Mucosa of descending colon (tissue), 3 donors: ENCODE measurements around the gene CERS6. TPM values are rescaled to one million over a fixed set of nuclear protein-coding genes. Genes with fewer than 3 reads are reported as not detected.
"Not testable (repeated sequence)": the region's sequence is repeated elsewhere in the genome, so short reads cannot be mapped to it uniquely, and the experiment has no call there.

Experiments
- ATAC-seq: fragments of 200-7000 bp; cut with Tn5 transposase; one replicate; pipeline ENCODE4 v1.9.1; 2020; ENCODE audit warnings: mild to moderate bottlenecking, moderate library complexity
- DNase-seq, 3 donors: peaks; one replicate each; pipeline ENCODE4 v3.0.0-alpha.2; 2020
- H3K36me3 ChIP-seq: fragments of 200-600 bp; one replicate; pipeline ENCODE4 v1.8.0; 2021; ENCODE audit warnings: low read depth, mild to moderate bottlenecking
- H3K4me1 ChIP-seq: fragments of 200-600 bp; one replicate; pipeline ENCODE4 v1.8.0; 2021; ENCODE audit warnings: low read depth, mild to moderate bottlenecking
- H3K4me3 ChIP-seq: fragments of 200-600 bp; one replicate; pipeline ENCODE4 v1.8.0; 2021; ENCODE audit warnings: mild to moderate bottlenecking
- H3K9me3 ChIP-seq: fragments of 200-600 bp; one replicate; pipeline ENCODE4 v1.8.0; 2021; ENCODE audit warnings: mild to moderate bottlenecking
- CTCF ChIP-seq: fragments of 200-600 bp; IDR thresholded peaks from one replicate; pipeline ENCODE4 v1.8.0; 2022; ENCODE audit warnings: antibody characterized with exemption, mild to moderate bottlenecking
- intact Hi-C, 2 donors: fragments of 100-400 bp; cut with DNase I in 1 of 2; cut with micrococcal nuclease in 1 of 2; formaldehyde crosslinking; loops; one replicate each; pipeline versions ENCODE4 v1.11.0 to v1.11.1; 2022; cut with DNase I, micrococcal nuclease
- total RNA-seq, 3 donors: library from RNA; stranded (reverse); fragmentation: NEBNext Ultra II Directional in 2 of 3; extraction: Animal tissue kit (Norgen Biotek cat#: 25700) in 2 of 3; gene quantifications; one replicate each; pipeline versions ENCODE4 v1.2.1 to v1.2.4, GENCODE V29; 2021 to 2023
- donor health status: DM: no; HTN: no; CAD: no; lungs with moderate emphysema.
- donor health status: DM: no; HTN: no; CAD: no.
- donor health status: DM: no; HTN: yes; CAD: no.

CERS6 gene
- total RNA-seq, 3 donors from 2014 or later, result 27.4 to 67.2 (median 65.0) TPM

- no peaks in the 10 kb centered on the region for H3K9me3 ChIP-seq
- peaks cover 3% of the 10 kb centered on the region for H3K36me3 ChIP-seq
- DNase-seq (no peak), ATAC-seq (no peak)
- intact Hi-C loops, result no loop called here
- peaks cover 31% of the 10 kb centered on the region for H3K4me1 ChIP-seq
- H3K4me3 ChIP-seq, result no peak overlapping the region
- TF ChIP-seq CTCF, result no peak
Measured at GRCh38 chr2:168490946-168491605, 35.0 kb downstream of the CERS6 start.

DNA sequence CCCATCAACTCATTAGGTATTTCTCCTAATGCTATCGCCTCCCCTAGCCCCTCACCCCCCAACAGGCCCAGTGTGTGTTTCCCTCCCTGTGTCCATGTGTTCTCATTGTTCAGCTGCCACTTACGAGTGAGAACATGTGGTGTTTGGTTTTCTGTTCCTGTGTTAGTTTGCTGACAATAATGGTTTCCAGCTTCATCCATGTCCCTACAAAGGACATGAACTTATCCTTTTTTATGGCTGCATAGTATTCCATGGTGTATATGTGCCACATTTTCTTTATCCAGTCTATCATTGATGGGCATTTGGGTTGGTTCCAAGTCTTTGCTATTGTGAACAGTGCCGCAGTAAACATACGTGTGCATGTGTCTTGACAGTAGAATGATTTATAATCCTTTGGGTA lies 35.7 kb downstream of the CERS6 start:
- intact Hi-C loops, H3K4me3 ChIP-seq: not testable (repeated sequence)

DNA sequence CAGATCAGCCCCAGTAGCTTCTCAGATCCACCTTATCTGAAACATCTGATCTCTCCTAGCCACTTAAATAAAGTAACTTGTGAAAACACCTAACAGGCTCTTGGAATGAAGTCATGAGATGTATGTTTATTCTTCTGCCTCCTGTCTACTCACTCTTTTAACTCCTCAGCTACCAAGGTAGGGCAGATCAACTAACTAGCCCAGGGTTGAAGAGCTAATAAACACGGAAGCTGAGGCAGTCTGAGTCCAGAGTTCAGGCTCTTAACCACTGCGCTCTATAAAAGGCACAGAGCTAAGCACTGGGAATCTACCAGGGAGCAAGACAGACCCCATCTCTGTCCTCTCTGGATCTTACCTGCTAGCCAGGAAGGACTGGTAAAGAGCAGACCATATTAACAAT lies 37.1 kb downstream of the CERS6 start:
- DNase-seq (peak in 1 of 3 donors; percentile 66), ATAC-seq (peak; percentile 91)
- H3K9me3 ChIP-seq, H3K4me3 ChIP-seq, intact Hi-C loops, H3K36me3 ChIP-seq: not testable (repeated sequence)
- H3K4me1 ChIP-seq, result peaks cover 31% of the 10 kb centered on the region

More for the DNA sequence above, 35.7 kb downstream of the CERS6 start:
- H3K4me1 ChIP-seq, result peaks cover 31% of the 10 kb centered on the region
- H3K9me3 ChIP-seq, H3K36me3 ChIP-seq, ATAC-seq, DNase-seq: not testable (repeated sequence)

DNA sequence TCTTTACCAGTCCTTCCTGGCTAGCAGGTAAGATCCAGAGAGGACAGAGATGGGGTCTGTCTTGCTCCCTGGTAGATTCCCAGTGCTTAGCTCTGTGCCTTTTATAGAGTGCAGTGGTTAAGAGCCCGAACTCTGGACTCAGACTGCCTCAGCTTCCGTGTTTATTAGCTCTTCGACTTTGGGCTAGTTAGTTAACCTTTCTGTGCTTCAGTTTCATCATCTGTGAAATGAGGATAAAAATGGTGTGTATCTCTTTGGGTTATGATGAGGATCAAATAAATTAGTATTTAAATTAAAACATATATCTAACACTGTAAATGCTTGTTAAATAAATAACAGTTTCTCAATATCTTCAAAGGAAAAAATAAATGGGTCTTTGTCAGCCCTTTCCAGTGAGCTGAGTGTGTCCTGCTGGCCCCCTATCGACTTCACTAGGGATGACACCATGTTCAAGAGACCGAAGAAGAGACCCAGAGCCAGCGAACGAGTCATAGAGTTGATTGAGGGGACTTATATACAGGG lies 38.2 kb downstream of the CERS6 start:
- DNase-seq (peak in 1 of 3 donors; percentile 47), ATAC-seq (peak; percentile 76)
- H3K4me1 ChIP-seq, result peaks cover 31% of the 10 kb centered on the region
- no peak for TF ChIP-seq CTCF
- no peak overlapping the region for H3K4me3 ChIP-seq
- H3K9me3 ChIP-seq, result no peaks in the 10 kb centered on the region
- intact Hi-C loops, result no loop called here
- peaks cover 3% of the 10 kb centered on the region for H3K36me3 ChIP-seq

DNA sequence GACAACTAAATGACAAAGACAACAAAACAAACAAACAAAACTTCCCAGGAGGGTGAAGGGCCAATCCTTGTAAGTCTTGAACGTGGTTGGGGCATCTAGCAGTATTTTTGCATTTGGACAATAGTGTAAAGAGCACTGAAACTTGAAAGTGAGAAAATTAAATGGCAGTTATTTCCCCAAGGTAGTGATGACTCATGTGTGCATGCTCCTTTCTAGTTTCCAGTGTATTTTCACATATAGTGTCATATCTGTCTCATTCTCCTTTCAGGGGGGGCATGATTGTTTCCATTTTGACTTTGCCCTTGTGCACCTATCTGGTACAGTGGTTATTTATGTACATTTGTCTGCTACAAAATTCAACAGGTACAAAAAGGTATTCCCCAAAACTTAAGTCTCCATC lies 39.5 kb downstream of the CERS6 start:
- Histone ChIP-seq H3K9me3 (no peaks in the 10 kb centered on the region), H3K36me3 (peaks cover 3% of the 10 kb centered on the region), H3K4me1 (peaks cover 21% of the 10 kb centered on the region), H3K4me3 (no peak overlapping the region)
- DNase-seq (no peak), ATAC-seq (no peak)
- TF ChIP-seq CTCF, result no peak
- intact Hi-C loops, result no loop called here

DNA sequence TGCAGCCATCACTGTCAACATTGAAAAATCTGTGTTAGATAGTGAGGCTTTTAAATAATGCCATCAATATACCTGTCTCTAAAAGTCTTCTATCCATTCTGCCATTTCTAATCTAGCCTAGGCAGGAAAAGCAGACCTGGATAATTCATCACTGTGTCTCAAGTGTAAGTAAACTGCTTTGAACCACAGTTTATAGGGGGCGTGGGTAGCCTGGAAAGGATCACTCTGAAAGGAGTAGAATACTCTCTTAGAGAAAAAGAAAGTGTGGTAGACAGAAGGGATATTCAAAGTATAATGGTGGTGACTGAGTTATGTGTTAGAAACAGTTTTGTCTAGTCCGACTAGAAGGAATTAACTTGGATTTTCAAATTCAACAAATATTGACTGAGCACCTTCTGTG lies 40.8 kb downstream of the CERS6 start:
- Histone ChIP-seq H3K4me3 (no peak overlapping the region), H3K9me3 (no peaks in the 10 kb centered on the region), H3K4me1 (peaks cover 14% of the 10 kb centered on the region), H3K36me3 (peaks cover 3% of the 10 kb centered on the region)
- intact Hi-C loops, result no loop called here
- TF ChIP-seq CTCF, result no peak
- DNase-seq, result no peak
- ATAC-seq, result no peak
